Ishikawa (cell line): ENCODE results near the gene ALG14.

Experiments
- CEBPB ChIP-seq: IDR thresholded peaks from 2 replicates; pipeline ENCODE4 v1.6.1; 2012
- EP300 ChIP-seq: IDR thresholded peaks from 2 replicates; pipeline ENCODE4 v1.6.1; 2012; ENCODE audit warnings: borderline replicate concordance
- MAX ChIP-seq: IDR thresholded peaks from 2 replicates; pipeline ENCODE4 v1.6.1; 2012
- NFIC ChIP-seq: IDR thresholded peaks from 2 replicates; pipeline ENCODE4 v1.6.1; 2012
- RAD21 ChIP-seq: IDR thresholded peaks from 2 replicates; pipeline ENCODE4 v1.6.1; 2012; ENCODE audit warnings: low read depth
- REST ChIP-seq: IDR thresholded peaks from 2 replicates; pipeline ENCODE4 v1.6.1; 2012; ENCODE audit warnings: low read depth, mild to moderate bottlenecking
- TAF1 ChIP-seq: IDR thresholded peaks from 2 replicates; pipeline ENCODE4 v1.6.1; 2012; ENCODE audit warnings: low read depth, mild to moderate bottlenecking

- TF ChIP-seq TAF1 (no peak), NFIC (no peak), REST (no peak), CEBPB (no peak), RAD21 (no peak), MAX (no peak), EP300 (no peak)
Observed at GRCh38 chr1:94925004-94925403, 147.7 kb downstream of the ALG14 start.
